ENCODE results near the gene DHRS2. TPM values are rescaled to one million over a fixed set of nuclear protein-coding genes. Genes with fewer than 3 reads are reported as not detected.
A peak's percentile ranks its signal among the peaks of the same experiment; 100 is the strongest.

The DHRS2 gene
- total and polyA plus RNA-seq, 2 of the 13 experiments (the other 11 are each of a cell fraction or from before 2014, with no cell fraction given): 1,621 to 3,021 TPM

DNA sequence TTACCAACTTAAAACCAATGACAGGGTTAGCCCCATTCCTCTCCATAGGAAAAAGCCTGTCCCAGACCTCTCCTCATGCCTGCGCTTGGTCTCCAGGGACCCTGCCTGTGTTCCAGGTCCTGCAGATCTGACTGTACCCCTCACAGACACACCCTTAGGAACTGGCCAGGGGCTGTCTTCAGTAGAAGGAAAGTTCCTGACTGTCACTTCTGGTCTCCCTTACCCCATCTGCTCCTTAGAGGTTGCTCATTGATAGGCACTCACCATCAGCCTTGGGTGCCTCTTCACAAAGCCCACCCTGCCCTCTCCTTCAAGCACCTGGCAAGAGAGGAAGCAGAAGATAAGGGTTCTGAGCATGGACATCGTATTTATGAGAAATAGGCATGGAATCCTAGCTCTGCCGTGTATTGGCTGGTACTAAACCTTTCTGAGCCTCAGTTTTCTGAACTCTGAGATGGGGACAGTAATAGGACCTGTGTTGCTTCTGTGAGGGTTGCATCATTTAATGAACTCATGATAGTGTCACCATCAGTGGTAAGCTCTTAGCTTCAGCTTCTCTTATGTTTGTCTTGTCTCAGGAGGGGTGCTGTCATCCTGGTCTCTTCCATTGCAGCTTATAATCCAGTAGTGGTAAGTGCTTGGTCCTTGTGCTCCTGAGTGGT is 7.5 kb downstream of the DHRS2 start:
- Histone ChIP-seq H3K4me2 (ENCODE audit: low read depth, low read length) (no peak overlapping the region), H3K27me3 (ENCODE audit: control insufficient read depth in 1 of 2, insufficient read depth in 2 of 2, low read length in 2 of 2) (no peaks in the 10 kb centered on the region), H3K4me1 (ENCODE audit: insufficient read depth, low read length) (peaks cover 51% of the 10 kb centered on the region), H2AFZ (ENCODE audit: low read length) (no peak overlapping the region), H3K9me3 (ENCODE audit: low read length) (no peaks in the 10 kb centered on the region), H3K36me3 (replicated peaks in 1 of 2; ENCODE audit: control insufficient read depth in 1 of 2, insufficient read depth in 2 of 2, low read length in 2 of 2) (peaks cover 44 to 59% of the 10 kb centered on the region in 2 experiments), H3K4me3 (replicated peaks in 1 of 3; ENCODE audit: insufficient read depth in 1 of 3, low read depth in 2 of 3, low read length in 3 of 3) (no peak overlapping the region), H4K20me1 (ENCODE audit: insufficient read depth, low read length) (peaks cover 71% of the 10 kb centered on the region), H3K79me2 (ENCODE audit: insufficient read depth, low read length) (peaks cover 12% of the 10 kb centered on the region), H3K9ac (ENCODE audit: insufficient read depth, low read depth, low read length) (no peak overlapping the region; the same call in 1 of the 2 replicates), H3K27ac (ENCODE audit: extremely low read length, insufficient read depth, low read length) (peak overlapping the region; percentile 3)
- in situ Hi-C loops (cut with HindIII; ENCODE audit: extremely low pct_ligation_motif_present, low pct_unique_long_range_greater_than_20kb): no loop called here
- no TSS peak for BruUV-seq (replicated peaks)
- intact Hi-C loops (cut with micrococcal nuclease; ENCODE audit: unreplicated experiment): no loop called here
- CTCF ChIA-PET (ENCODE audit: low intra/inter-chr PET ratio, low total read pairs): no interaction called here
- no peak for ATAC-seq
- no peak for FAIRE-seq
- 87% methylated on average over 3 of the region's 3 CpGs for WGBS (ENCODE audit: low lambda C conversion rate)
- no peak for DNase-seq (ENCODE audit: low spot score)
- POLR2A ChIA-PET: interaction anchor here (0.6 to 7.1 kb wide), 17 partner anchors 8 to 503 kb away, joined by 3 to 173 read pairs (median 6); partner anchors contain the start of genes DHRS2 and RNF31
- TF ChIP-seq, protein P1, sequence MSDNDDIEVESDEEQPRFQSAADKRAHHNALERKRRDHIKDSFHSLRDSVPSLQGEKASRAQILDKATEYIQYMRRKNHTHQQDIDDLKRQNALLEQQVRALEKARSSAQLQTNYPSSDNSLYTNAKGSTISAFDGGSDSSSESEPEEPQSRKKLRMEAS (IDR thresholded peaks at IDR 0.05): no peak
- TF ChIP-seq, protein P2, sequence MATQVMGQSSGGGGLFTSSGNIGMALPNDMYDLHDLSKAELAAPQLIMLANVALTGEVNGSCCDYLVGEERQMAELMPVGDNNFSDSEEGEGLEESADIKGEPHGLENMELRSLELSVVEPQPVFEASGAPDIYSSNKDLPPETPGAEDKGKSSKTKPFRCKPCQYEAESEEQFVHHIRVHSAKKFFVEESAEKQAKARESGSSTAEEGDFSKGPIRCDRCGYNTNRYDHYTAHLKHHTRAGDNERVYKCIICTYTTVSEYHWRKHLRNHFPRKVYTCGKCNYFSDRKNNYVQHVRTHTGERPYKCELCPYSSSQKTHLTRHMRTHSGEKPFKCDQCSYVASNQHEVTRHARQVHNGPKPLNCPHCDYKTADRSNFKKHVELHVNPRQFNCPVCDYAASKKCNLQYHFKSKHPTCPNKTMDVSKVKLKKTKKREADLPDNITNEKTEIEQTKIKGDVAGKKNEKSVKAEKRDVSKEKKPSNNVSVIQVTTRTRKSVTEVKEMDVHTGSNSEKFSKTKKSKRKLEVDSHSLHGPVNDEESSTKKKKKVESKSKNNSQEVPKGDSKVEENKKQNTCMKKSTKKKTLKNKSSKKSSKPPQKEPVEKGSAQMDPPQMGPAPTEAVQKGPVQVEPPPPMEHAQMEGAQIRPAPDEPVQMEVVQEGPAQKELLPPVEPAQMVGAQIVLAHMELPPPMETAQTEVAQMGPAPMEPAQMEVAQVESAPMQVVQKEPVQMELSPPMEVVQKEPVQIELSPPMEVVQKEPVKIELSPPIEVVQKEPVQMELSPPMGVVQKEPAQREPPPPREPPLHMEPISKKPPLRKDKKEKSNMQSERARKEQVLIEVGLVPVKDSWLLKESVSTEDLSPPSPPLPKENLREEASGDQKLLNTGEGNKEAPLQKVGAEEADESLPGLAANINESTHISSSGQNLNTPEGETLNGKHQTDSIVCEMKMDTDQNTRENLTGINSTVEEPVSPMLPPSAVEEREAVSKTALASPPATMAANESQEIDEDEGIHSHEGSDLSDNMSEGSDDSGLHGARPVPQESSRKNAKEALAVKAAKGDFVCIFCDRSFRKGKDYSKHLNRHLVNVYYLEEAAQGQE (IDR thresholded peaks at IDR 0.05; ENCODE audit: borderline replicate concordance in 1 of 2, low read depth in 1 of 2, low read length in 2 of 2): no peak
- 0 out of 2 replicates have a peak, but pooled peaks have one; percentile 5 for TF ChIP-seq TEAD2 (CRISPR knock-in tag; IDR thresholded peaks at IDR 0.05)
- peak in 1 of 2 experiments; percentile 1; a peak in 1 of 4 replicates for TF ChIP-seq KLF16 (CRISPR knock-in tag; IDR thresholded peaks at IDR 0.05)
- TF ChIP-seq, protein P3, sequence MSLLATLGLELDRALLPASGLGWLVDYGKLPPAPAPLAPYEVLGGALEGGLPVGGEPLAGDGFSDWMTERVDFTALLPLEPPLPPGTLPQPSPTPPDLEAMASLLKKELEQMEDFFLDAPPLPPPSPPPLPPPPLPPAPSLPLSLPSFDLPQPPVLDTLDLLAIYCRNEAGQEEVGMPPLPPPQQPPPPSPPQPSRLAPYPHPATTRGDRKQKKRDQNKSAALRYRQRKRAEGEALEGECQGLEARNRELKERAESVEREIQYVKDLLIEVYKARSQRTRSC (CRISPR knock-in tag; IDR thresholded peaks at IDR 0.05; ENCODE audit: low read depth): peak; percentile 82; the same call in 1 of the 2 replicates
- TF ChIP-seq PHF20 (CRISPR knock-in tag; IDR thresholded peaks at IDR 0.05): 0 out of 2 replicates have a peak, but pooled peaks have one; percentile 31
- no peak for TF ChIP-seq ZNF598 (CRISPR knock-in tag; IDR thresholded peaks at IDR 0.05; ENCODE audit: borderline replicate concordance)
- TF ChIP-seq, protein P4, sequence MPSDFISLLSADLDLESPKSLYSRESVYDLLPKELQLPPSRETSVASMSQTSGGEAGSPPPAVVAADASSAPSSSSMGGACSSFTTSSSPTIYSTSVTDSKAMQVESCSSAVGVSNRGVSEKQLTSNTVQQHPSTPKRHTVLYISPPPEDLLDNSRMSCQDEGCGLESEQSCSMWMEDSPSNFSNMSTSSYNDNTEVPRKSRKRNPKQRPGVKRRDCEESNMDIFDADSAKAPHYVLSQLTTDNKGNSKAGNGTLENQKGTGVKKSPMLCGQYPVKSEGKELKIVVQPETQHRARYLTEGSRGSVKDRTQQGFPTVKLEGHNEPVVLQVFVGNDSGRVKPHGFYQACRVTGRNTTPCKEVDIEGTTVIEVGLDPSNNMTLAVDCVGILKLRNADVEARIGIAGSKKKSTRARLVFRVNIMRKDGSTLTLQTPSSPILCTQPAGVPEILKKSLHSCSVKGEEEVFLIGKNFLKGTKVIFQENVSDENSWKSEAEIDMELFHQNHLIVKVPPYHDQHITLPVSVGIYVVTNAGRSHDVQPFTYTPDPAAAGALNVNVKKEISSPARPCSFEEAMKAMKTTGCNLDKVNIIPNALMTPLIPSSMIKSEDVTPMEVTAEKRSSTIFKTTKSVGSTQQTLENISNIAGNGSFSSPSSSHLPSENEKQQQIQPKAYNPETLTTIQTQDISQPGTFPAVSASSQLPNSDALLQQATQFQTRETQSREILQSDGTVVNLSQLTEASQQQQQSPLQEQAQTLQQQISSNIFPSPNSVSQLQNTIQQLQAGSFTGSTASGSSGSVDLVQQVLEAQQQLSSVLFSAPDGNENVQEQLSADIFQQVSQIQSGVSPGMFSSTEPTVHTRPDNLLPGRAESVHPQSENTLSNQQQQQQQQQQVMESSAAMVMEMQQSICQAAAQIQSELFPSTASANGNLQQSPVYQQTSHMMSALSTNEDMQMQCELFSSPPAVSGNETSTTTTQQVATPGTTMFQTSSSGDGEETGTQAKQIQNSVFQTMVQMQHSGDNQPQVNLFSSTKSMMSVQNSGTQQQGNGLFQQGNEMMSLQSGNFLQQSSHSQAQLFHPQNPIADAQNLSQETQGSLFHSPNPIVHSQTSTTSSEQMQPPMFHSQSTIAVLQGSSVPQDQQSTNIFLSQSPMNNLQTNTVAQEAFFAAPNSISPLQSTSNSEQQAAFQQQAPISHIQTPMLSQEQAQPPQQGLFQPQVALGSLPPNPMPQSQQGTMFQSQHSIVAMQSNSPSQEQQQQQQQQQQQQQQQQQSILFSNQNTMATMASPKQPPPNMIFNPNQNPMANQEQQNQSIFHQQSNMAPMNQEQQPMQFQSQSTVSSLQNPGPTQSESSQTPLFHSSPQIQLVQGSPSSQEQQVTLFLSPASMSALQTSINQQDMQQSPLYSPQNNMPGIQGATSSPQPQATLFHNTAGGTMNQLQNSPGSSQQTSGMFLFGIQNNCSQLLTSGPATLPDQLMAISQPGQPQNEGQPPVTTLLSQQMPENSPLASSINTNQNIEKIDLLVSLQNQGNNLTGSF (CRISPR knock-in tag; IDR thresholded peaks at IDR 0.05): no peak
- 0 out of 2 replicates have a peak, but pooled peaks have one; percentile 10 for TF ChIP-seq HNRNPL (IDR thresholded peaks at IDR 0.05; ENCODE audit: low read depth, low read length)
- no peak for TF ChIP-seq PRMT3 (CRISPR knock-in tag; IDR thresholded peaks at IDR 0.05; ENCODE audit: borderline replicate concordance, low read depth)
- 0 out of 2 replicates have a peak, but pooled peaks have one; percentile 29 for TF ChIP-seq ZNF746 (CRISPR knock-in tag; IDR thresholded peaks at IDR 0.05)
- peak; percentile 19; the same call in 1 of the 2 replicates for TF ChIP-seq KMT2A (CRISPR knock-in tag; IDR thresholded peaks at IDR 0.05)
- peak; percentile 37; the same call in 1 of the 2 replicates for TF ChIP-seq ZBTB7B (CRISPR knock-in tag; IDR thresholded peaks at IDR 0.05)

Data from HepG2 (cell line).